Measurements from ENCODE around the gene FAM13C.

DNA sequence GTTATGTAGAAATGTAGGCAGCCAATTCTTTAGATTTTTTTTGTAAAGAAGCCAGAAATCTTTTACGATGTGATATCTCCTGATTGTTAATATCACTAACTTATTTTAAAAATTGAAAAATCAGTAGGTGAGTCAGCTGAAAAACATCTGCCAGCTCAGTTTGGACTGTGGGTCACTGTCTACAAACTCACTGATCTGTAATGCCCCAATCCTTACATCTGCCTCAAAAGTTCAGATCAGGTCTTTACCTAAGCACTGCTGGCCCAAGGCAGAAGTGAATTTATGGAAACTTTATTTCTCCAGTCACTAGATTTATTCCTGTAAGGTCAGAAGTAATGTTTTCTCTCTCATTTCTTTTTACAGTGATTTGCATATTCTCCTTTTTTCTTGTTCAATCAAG lies 31.0 kb upstream of the FAM13C start:
- no peak for TF ChIP-seq EZH2 (IDR thresholded peaks at IDR 0.05; ENCODE audit: borderline replicate concordance, low read depth, low read length, severe bottlenecking)
- TF ChIP-seq, protein P1, sequence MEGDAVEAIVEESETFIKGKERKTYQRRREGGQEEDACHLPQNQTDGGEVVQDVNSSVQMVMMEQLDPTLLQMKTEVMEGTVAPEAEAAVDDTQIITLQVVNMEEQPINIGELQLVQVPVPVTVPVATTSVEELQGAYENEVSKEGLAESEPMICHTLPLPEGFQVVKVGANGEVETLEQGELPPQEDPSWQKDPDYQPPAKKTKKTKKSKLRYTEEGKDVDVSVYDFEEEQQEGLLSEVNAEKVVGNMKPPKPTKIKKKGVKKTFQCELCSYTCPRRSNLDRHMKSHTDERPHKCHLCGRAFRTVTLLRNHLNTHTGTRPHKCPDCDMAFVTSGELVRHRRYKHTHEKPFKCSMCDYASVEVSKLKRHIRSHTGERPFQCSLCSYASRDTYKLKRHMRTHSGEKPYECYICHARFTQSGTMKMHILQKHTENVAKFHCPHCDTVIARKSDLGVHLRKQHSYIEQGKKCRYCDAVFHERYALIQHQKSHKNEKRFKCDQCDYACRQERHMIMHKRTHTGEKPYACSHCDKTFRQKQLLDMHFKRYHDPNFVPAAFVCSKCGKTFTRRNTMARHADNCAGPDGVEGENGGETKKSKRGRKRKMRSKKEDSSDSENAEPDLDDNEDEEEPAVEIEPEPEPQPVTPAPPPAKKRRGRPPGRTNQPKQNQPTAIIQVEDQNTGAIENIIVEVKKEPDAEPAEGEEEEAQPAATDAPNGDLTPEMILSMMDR (IDR thresholded peaks at IDR 0.05; ENCODE audit: borderline replicate concordance, extremely low read depth, low read length, poor library complexity, severe bottlenecking) = no peak

Data from DND-41 (cell line).